ENCODE measurements around the gene ICOSLG. TPM values are rescaled to one million over a fixed set of nuclear protein-coding genes. Genes with fewer than 3 reads are reported as not detected.
A peak's percentile ranks its signal among the peaks of the same experiment; 100 is the strongest.
"Not testable (repeated sequence)": the region's sequence is repeated elsewhere in the genome, so short reads cannot be mapped to it uniquely, and the experiment has no call there.

The ICOSLG gene
- total and polyA plus RNA-seq, 12 donors, result 0.90 to 6.2 (median 1.6) TPM

GRCh38 chr21:44243980-44244379 is 3.2 kb upstream of the ICOSLG start:
- H3K27me3 ChIP-seq; DNase-seq; H3K4me3 ChIP-seq; H3K27ac ChIP-seq; H3K4me1 ChIP-seq; H3K9me3 ChIP-seq; H3K36me3 ChIP-seq; intact Hi-C loops (cut with DNase I); ATAC-seq: not testable (repeated sequence)
- no CpG with 5 or more reads among the region's 15 CpGs for WGBS, 2 donors

- peak; percentile 47 to 76 (median 63) for ATAC-seq
- H3K4me3 ChIP-seq; intact Hi-C loops (cut with DNase I); DNase-seq; H3K4me1 ChIP-seq; H3K9me3 ChIP-seq; H3K27ac ChIP-seq; H3K36me3 ChIP-seq; H3K27me3 ChIP-seq: not testable (repeated sequence)
- WGBS, 2 donors, result no CpG with 5 or more reads among the region's 27 CpGs
Measured at GRCh38 chr21:44241281-44241680, 538 bp upstream of the ICOSLG start.

GRCh38 chr21:44240353-44240752 is 390 bp downstream of the ICOSLG start:
- intact Hi-C loops (cut with DNase I); H3K9me3 ChIP-seq; DNase-seq; H3K4me1 ChIP-seq; H3K36me3 ChIP-seq; H3K27me3 ChIP-seq; H3K27ac ChIP-seq; H3K4me3 ChIP-seq: not testable (repeated sequence)
- peak in 6 of 8 donors; percentile 20 to 52 (median 33) for ATAC-seq
- no CpG with 5 or more reads among the region's 46 CpGs for WGBS, 2 donors

DNA sequence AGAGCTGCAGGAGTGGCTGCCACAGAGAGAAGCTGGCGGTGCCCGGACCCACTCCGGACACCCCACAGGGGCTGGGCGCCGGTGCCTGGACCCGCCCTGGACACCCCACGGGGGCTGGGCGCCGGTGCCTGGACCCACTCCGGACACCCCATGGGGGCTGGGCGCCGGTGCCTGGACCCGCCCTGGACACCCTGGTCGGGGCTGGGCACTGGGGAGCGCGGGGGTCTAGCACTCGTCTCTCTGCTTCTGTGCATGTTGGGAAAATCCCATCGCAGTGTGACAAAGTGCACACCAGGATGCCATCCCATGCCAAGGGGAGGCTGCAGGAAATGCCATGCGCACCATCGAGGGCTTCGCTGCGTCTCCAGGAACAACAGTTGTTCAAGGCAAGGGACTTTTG is 11.2 kb downstream of the ICOSLG start:
- H3K4me1 ChIP-seq; ATAC-seq; DNase-seq; H3K4me3 ChIP-seq; H3K27ac ChIP-seq; intact Hi-C loops (cut with DNase I); H3K27me3 ChIP-seq; H3K9me3 ChIP-seq; H3K36me3 ChIP-seq: not testable (repeated sequence)
- WGBS, 2 donors, result 85% methylated on average over 9 of the region's 22 CpGs; no CpG with 5 or more reads in 1 of the 2 donors

- H3K36me3 ChIP-seq; ATAC-seq; intact Hi-C loops (cut with DNase I); H3K4me1 ChIP-seq; H3K9me3 ChIP-seq; H3K4me3 ChIP-seq; DNase-seq; H3K27me3 ChIP-seq; H3K27ac ChIP-seq: not testable (repeated sequence)
- WGBS, 2 donors, result no CpG with 5 or more reads among the region's 13 CpGs
Measured at GRCh38 chr21:44228109-44228508, 12.6 kb downstream of the ICOSLG start.

- not testable (repeated sequence) for ATAC-seq
- 100% methylated on average over 1 of the region's 9 CpGs; no CpG with 5 or more reads in 1 of the 2 donors for WGBS, 2 donors
Measured at GRCh38 chr21:44227614-44228013, 13.1 kb downstream of the ICOSLG start.

DNA sequence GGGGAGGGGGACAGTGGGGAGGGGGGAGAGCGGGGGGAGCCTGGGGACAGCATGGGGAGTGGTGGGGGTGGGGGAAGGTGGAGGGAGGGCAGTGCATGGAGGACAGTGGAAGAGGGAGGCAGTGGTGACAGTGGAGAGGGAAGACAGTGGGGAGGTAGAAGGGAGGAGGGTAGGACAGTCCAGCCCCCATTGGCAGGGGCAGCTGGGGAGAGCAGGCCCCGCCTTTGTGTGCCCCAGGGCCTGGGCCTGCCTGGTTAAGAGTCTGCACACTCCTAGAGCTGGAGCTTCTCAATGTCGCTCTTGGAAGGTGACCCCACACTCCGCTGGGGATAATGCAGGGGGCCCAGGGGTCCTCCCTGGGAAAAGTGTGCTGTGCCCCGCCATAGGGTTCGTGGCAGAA is 15.1 kb downstream of the ICOSLG start:
- no CpG with 5 or more reads among the region's 6 CpGs for WGBS, 2 donors
- DNase-seq; intact Hi-C loops (cut with DNase I); H3K4me1 ChIP-seq; H3K9me3 ChIP-seq; H3K4me3 ChIP-seq; H3K27ac ChIP-seq; H3K27me3 ChIP-seq; H3K36me3 ChIP-seq: not testable (repeated sequence)
- peak in 1 of 8 donors; percentile 36 for ATAC-seq

More at GRCh38 chr21:44227614-44228013, 13.1 kb downstream of the ICOSLG start:
- intact Hi-C loops (cut with DNase I); H3K27ac ChIP-seq; H3K27me3 ChIP-seq; H3K36me3 ChIP-seq; H3K4me3 ChIP-seq; H3K9me3 ChIP-seq; DNase-seq; H3K4me1 ChIP-seq: not testable (repeated sequence)

DNA sequence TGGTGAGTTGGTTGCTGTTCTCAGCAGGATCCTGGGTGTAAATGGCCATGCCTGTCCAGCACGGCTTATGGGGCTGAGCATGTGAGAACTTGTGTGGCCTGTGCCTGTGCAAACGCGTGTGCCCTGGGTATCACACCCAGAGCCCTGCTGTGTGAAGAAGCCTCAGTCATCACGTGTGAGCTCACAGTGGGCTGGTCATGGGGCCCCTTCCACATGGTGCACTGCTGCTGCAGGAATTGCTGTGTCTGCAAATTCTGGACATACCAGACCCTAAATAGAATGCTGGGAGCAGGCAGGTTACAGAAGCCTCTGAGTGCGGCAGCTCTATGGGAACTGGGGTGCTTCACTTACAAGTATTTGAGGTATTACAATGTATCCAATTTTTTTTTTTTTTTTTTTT is 17.4 kb downstream of the ICOSLG start:
- H3K27me3 ChIP-seq; H3K4me3 ChIP-seq; H3K36me3 ChIP-seq; H3K4me1 ChIP-seq; DNase-seq; intact Hi-C loops (cut with DNase I); H3K9me3 ChIP-seq; H3K27ac ChIP-seq: not testable (repeated sequence)
- peak in 7 of 8 donors; percentile 22 to 69 (median 58) for ATAC-seq
- no CpG with 5 or more reads among the region's 5 CpGs for WGBS, 2 donors

GRCh38 chr21:44220674-44221073 is 20.1 kb downstream of the ICOSLG start:
- H3K4me1 ChIP-seq; intact Hi-C loops (cut with DNase I): not testable (repeated sequence)
- no CpG with 5 or more reads among the region's 18 CpGs for WGBS, 2 donors

GRCh38 chr21:44218461-44218860 is 22.3 kb downstream of the ICOSLG start:
- H3K27ac ChIP-seq; intact Hi-C loops (cut with DNase I); H3K9me3 ChIP-seq; ATAC-seq; H3K27me3 ChIP-seq; H3K36me3 ChIP-seq; DNase-seq; H3K4me3 ChIP-seq; H3K4me1 ChIP-seq: not testable (repeated sequence)
- WGBS, 2 donors, result no CpG with 5 or more reads among the region's 8 CpGs

More at GRCh38 chr21:44220674-44221073, 20.1 kb downstream of the ICOSLG start:
- not testable (repeated sequence) for DNase-seq, H3K27ac ChIP-seq, H3K9me3 ChIP-seq, H3K36me3 ChIP-seq, H3K27me3 ChIP-seq, H3K4me3 ChIP-seq, ATAC-seq

GRCh38 chr21:44211978-44212377 is 28.8 kb downstream of the ICOSLG start:
- intact Hi-C loops (cut with DNase I); ATAC-seq: not testable (repeated sequence)

DNA sequence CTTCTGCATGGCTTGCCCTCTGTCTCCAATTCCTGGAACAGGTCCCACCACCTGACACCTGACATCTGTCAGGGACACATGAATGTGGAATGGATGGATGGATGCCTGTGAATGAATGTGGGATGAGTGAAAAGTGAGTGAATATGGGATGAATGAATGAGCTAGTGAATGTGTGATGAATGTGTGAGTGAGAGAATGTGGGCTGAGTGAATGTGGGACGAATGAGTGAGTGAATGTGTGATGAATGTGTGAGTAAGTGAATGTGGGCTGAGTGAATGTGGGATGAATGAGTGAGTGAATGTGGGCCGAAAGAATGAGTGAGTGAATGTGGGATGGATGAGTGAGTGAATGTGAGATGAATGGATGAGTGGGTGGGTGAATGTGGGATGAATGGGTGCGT is 29.2 kb downstream of the ICOSLG start:
- intact Hi-C loops (cut with DNase I); H3K4me3 ChIP-seq; H3K27ac ChIP-seq; DNase-seq; H3K4me1 ChIP-seq; H3K36me3 ChIP-seq; H3K9me3 ChIP-seq; ATAC-seq; H3K27me3 ChIP-seq: not testable (repeated sequence)
- 98% methylated on average over 2 of the region's 3 CpGs; no CpG with 5 or more reads in 1 of the 2 donors for WGBS, 2 donors

More at GRCh38 chr21:44211978-44212377, 28.8 kb downstream of the ICOSLG start:
- H3K27me3 ChIP-seq, DNase-seq, H3K27ac ChIP-seq, H3K4me3 ChIP-seq, H3K36me3 ChIP-seq, H3K9me3 ChIP-seq, H3K4me1 ChIP-seq: not testable (repeated sequence)
- 97% methylated on average over 2 of the region's 2 CpGs; no CpG with 5 or more reads in 1 of the 2 donors for WGBS, 2 donors
